Gastrocnemius medialis (tissue), 4 donors: Measurements from ENCODE around the gene CDH23.

Experiments used
- CTCF ChIP-seq, 5 experiments: fragments of 450-650 bp in 3 of 5; fragments of 200-600 bp in 2 of 5; sonication (generic) in 2 of 5; IDR thresholded peaks in 4 of 5; conservative IDR thresholded peaks in 1 of 5; 1 replicate in 4 of 5; 2 replicates in 1 of 5; pipeline ENCODE4 v1.5.1; 2016 to 2019; ENCODE audit warnings: antibody characterized with exemption in 5 of 5, mild to moderate bottlenecking in 3 of 5, moderate library complexity in 3 of 5
- POLR2A ChIP-seq, 2 donors: fragments of 450-650 bp; IDR thresholded peaks; one replicate each; pipeline ENCODE4 v1.6.1; 2017; ENCODE audit warnings: antibody characterized with exemption in 2 of 2, mild to moderate bottlenecking in 2 of 2, moderate library complexity in 2 of 2

GRCh38 chr10:71479831-71480230 lies 83.1 kb downstream of the CDH23 start:
- TF ChIP-seq CTCF (IDR thresholded peaks at IDR 0.05 in 4 of 5, conservative IDR thresholded peaks at IDR 0.05 in 1 of 5) (no peak), POLR2A (IDR thresholded peaks at IDR 0.05) (no peak)
